Measurements from ENCODE around the gene MYH7B. TPM values are rescaled to one million over a fixed set of nuclear protein-coding genes. Genes with fewer than 3 reads are reported as not detected.

Gene MYH7B
- total and polyA plus RNA-seq, 2 donors (not counting 1 experiment from before 2014, with no cell fraction given), result 0.03 to 0.33 TPM

GRCh38 chr20:34990661-34991214 is 35.1 kb downstream of the MYH7B start:
- DNase-seq (ENCODE audit: low read depth in 2 of 2), result no peak
- Histone ChIP-seq H3K27me3 (ENCODE audit: control insufficient read depth, insufficient read depth, low read length) (no peaks in the 10 kb centered on the region), H2AFZ (ENCODE audit: low read length) (no peak overlapping the region), H3K4me3 (replicated peaks in 1 of 4; ENCODE audit: control extremely low read depth in 1 of 4, insufficient read depth in 1 of 4, low read depth in 3 of 4, low read length in 4 of 4) (no peak overlapping the region), H3K9me3 (ENCODE audit: control insufficient read depth, insufficient read depth, low read depth, low read length) (no peaks in the 10 kb centered on the region), H3K36me3 (ENCODE audit: control insufficient read depth, insufficient read depth, low read length) (peaks cover 3% of the 10 kb centered on the region), H3K9ac (ENCODE audit: insufficient read depth, low read length) (no peak overlapping the region), H3K79me2 (ENCODE audit: control insufficient read depth, insufficient read depth, low read length) (no peaks in the 10 kb centered on the region), H3K4me1 (ENCODE audit: control insufficient read depth, extremely low read depth, insufficient read depth, low read length) (no peaks in the 10 kb centered on the region), H3K27ac (ENCODE audit: insufficient read depth, low read length) (no peak overlapping the region), H4K20me1 (ENCODE audit: control insufficient read depth, extremely low read depth, insufficient read depth, low read length) (no peaks in the 10 kb centered on the region), H3K4me2 (ENCODE audit: extremely low read depth, insufficient read depth, low read length) (no peak overlapping the region)
- TF ChIP-seq CTCF (conservative IDR thresholded peaks at IDR 0.05 in 1 of 2, IDR thresholded peaks at IDR 0.05 in 1 of 2; ENCODE audit: low read depth in 1 of 2, low read length in 2 of 2) (no peak), EZH2 (IDR thresholded peaks at IDR 0.05; ENCODE audit: low read length, missing control alignments) (no peak)

GRCh38 chr20:34992751-34993417 is 37.2 kb downstream of the MYH7B start:
- H3K36me3 ChIP-seq (ENCODE audit: control insufficient read depth, insufficient read depth, low read length), result peaks cover 9% of the 10 kb centered on the region
- no peak overlapping the region for H3K4me2 ChIP-seq (ENCODE audit: extremely low read depth, insufficient read depth, low read length)
- no peak overlapping the region for H3K4me3 ChIP-seq (replicated peaks in 1 of 4; ENCODE audit: control extremely low read depth in 1 of 4, insufficient read depth in 1 of 4, low read depth in 3 of 4, low read length in 4 of 4)
- no peak for TF ChIP-seq EZH2 (IDR thresholded peaks at IDR 0.05; ENCODE audit: low read length, missing control alignments)
- no peak for TF ChIP-seq CTCF (conservative IDR thresholded peaks at IDR 0.05 in 1 of 2, IDR thresholded peaks at IDR 0.05 in 1 of 2; ENCODE audit: low read depth in 1 of 2, low read length in 2 of 2)
- no peaks in the 10 kb centered on the region for H3K27me3 ChIP-seq (ENCODE audit: control insufficient read depth, insufficient read depth, low read length)
- DNase-seq (ENCODE audit: low read depth in 2 of 2), result no peak
- H4K20me1 ChIP-seq (ENCODE audit: control insufficient read depth, extremely low read depth, insufficient read depth, low read length), result no peaks in the 10 kb centered on the region
- no peak overlapping the region for H2AFZ ChIP-seq (ENCODE audit: low read length)
- no peaks in the 10 kb centered on the region for H3K9me3 ChIP-seq (ENCODE audit: control insufficient read depth, insufficient read depth, low read depth, low read length)
- H3K4me1 ChIP-seq (ENCODE audit: control insufficient read depth, extremely low read depth, insufficient read depth, low read length), result peaks cover 2% of the 10 kb centered on the region
- no peak overlapping the region for H3K9ac ChIP-seq (ENCODE audit: insufficient read depth, low read length)
- no peaks in the 10 kb centered on the region for H3K79me2 ChIP-seq (ENCODE audit: control insufficient read depth, insufficient read depth, low read length)
- no peak overlapping the region for H3K27ac ChIP-seq (ENCODE audit: insufficient read depth, low read length)

GRCh38 chr20:34993941-34994508 is 38.4 kb downstream of the MYH7B start:
- H3K9ac ChIP-seq (ENCODE audit: insufficient read depth, low read length), result no peak overlapping the region
- no peaks in the 10 kb centered on the region for H4K20me1 ChIP-seq (ENCODE audit: control insufficient read depth, extremely low read depth, insufficient read depth, low read length)
- peaks cover 17% of the 10 kb centered on the region for H3K36me3 ChIP-seq (ENCODE audit: control insufficient read depth, insufficient read depth, low read length)
- H3K4me2 ChIP-seq (ENCODE audit: extremely low read depth, insufficient read depth, low read length), result no peak overlapping the region
- H2AFZ ChIP-seq (ENCODE audit: low read length), result no peak overlapping the region
- TF ChIP-seq EZH2 (IDR thresholded peaks at IDR 0.05; ENCODE audit: low read length, missing control alignments) (no peak), CTCF (conservative IDR thresholded peaks at IDR 0.05 in 1 of 2, IDR thresholded peaks at IDR 0.05 in 1 of 2; ENCODE audit: low read depth in 1 of 2, low read length in 2 of 2) (no peak)
- no peaks in the 10 kb centered on the region for H3K79me2 ChIP-seq (ENCODE audit: control insufficient read depth, insufficient read depth, low read length)
- no peak overlapping the region for H3K4me3 ChIP-seq (replicated peaks in 1 of 4; ENCODE audit: control extremely low read depth in 1 of 4, insufficient read depth in 1 of 4, low read depth in 3 of 4, low read length in 4 of 4)
- no peak for DNase-seq (ENCODE audit: low read depth in 2 of 2)
- H3K4me1 ChIP-seq (ENCODE audit: control insufficient read depth, extremely low read depth, insufficient read depth, low read length), result peaks cover 2% of the 10 kb centered on the region
- no peak overlapping the region for H3K27ac ChIP-seq (ENCODE audit: insufficient read depth, low read length)
- no peaks in the 10 kb centered on the region for H3K27me3 ChIP-seq (ENCODE audit: control insufficient read depth, insufficient read depth, low read length)
- H3K9me3 ChIP-seq (ENCODE audit: control insufficient read depth, insufficient read depth, low read depth, low read length), result no peaks in the 10 kb centered on the region
